ENCODE results near the gene LCK. TPM values are rescaled to one million over a fixed set of nuclear protein-coding genes. Genes with fewer than 3 reads are reported as not detected.

Gene LCK
- total RNA-seq, 2 donors from 2014 or later: 3.7 to 24.7 TPM

- intact Hi-C loops (cut with DNase I): no loop called here
- Histone ChIP-seq H3K4me3 (peak within 1 kb of the TSS; percentile 65), H3K27me3 (no peaks in the 10 kb centered on the region), H3K9me3 (no peaks in the 10 kb centered on the region), H3K9ac (ENCODE audit: low read depth in 2 of 2, low read length in 2 of 2) (peak within 1 kb of the TSS; percentile 83 to 98), H3K4me1 (peaks cover 12% of the 10 kb centered on the region), H3K36me3 (peaks cover under 1% of the 10 kb centered on the region), H3K27ac (peak within 1 kb of the TSS; percentile 68)
- DNase-seq: peak; percentile 95
- no peak for TF ChIP-seq CTCF (IDR thresholded peaks at IDR 0.05)
These were observed 28.9 kb upstream of the LCK start, which contains the start of the genes EIF3I and TMEM234 for GRCh38 chr1:32221980-32222755. Gene EIF3I (plus strand): TSS chr1:32222407. CDS start chr1:32222442, 35 bp downstream. Gene TMEM234 (minus strand): TSS chr1:32222353. CDS start chr1:32222322, 31 bp downstream.

GRCh38 chr1:32223683-32224082, 27.4 kb upstream of the LCK start:
- Histone ChIP-seq H3K27me3 (no peaks in the 10 kb centered on the region), H3K9me3 (no peaks in the 10 kb centered on the region), H3K36me3 (peaks cover 13% of the 10 kb centered on the region), H3K9ac (ENCODE audit: low read depth in 2 of 2, low read length in 2 of 2) (no peak overlapping the region), H3K27ac (no peak overlapping the region), H3K4me3 (no peak overlapping the region), H3K4me1 (peaks cover 12% of the 10 kb centered on the region)
- TF ChIP-seq CTCF (IDR thresholded peaks at IDR 0.05): no peak
- no peak for DNase-seq
- intact Hi-C loops (cut with DNase I): no loop called here

GRCh38 chr1:32224285-32224684, 26.8 kb upstream of the LCK start:
- Histone ChIP-seq H3K36me3 (peaks cover 13% of the 10 kb centered on the region), H3K4me1 (peaks cover 12% of the 10 kb centered on the region), H3K4me3 (no peak overlapping the region), H3K27ac (no peak overlapping the region), H3K9me3 (no peaks in the 10 kb centered on the region), H3K9ac (ENCODE audit: low read depth in 2 of 2, low read length in 2 of 2) (no peak overlapping the region), H3K27me3 (no peaks in the 10 kb centered on the region)
- no peak for DNase-seq
- TF ChIP-seq CTCF (IDR thresholded peaks at IDR 0.05): no peak
- intact Hi-C loops (cut with DNase I): no loop called here

GRCh38 chr1:32228771-32229170, 22.3 kb upstream of the LCK start:
- H3K27me3 ChIP-seq: no peaks in the 10 kb centered on the region
- intact Hi-C loops (cut with DNase I): no loop called here
- DNase-seq: no peak
- no peak overlapping the region for H3K27ac ChIP-seq
- H3K4me1 ChIP-seq: no peaks in the 10 kb centered on the region
- no peak for TF ChIP-seq CTCF (IDR thresholded peaks at IDR 0.05)
- no peak overlapping the region for H3K9ac ChIP-seq (ENCODE audit: low read depth in 2 of 2, low read length in 2 of 2)
- H3K4me3 ChIP-seq: no peak overlapping the region
- no peaks in the 10 kb centered on the region for H3K9me3 ChIP-seq
- H3K36me3 ChIP-seq: peaks cover 13% of the 10 kb centered on the region

GRCh38 chr1:32231843-32232432, 19.1 kb upstream of the LCK start:
- Histone ChIP-seq H3K36me3 (peaks cover 13% of the 10 kb centered on the region), H3K9me3 (no peaks in the 10 kb centered on the region), H3K27me3 (no peaks in the 10 kb centered on the region), H3K9ac (ENCODE audit: low read depth in 2 of 2, low read length in 2 of 2) (no peak overlapping the region), H3K4me1 (no peaks in the 10 kb centered on the region), H3K27ac (no peak overlapping the region), H3K4me3 (no peak overlapping the region)
- intact Hi-C loops (cut with DNase I): no loop called here
- TF ChIP-seq CTCF (IDR thresholded peaks at IDR 0.05): no peak
- DNase-seq: no peak

Data from colonic mucosa (tissue), 4 donors.